ENCODE measurements around the gene TAF1A.

TAF1A gene

GRCh38 chr1:222535455-222535854, 54.3 kb downstream of the TAF1A start:
- no peak for DNase-seq (ENCODE audit: low read depth in 3 of 3)

- no peak for DNase-seq (ENCODE audit: low read depth in 3 of 3)
These were observed 58.9 kb downstream of the TAF1A start for GRCh38 chr1:222530852-222531251.

- no peak for DNase-seq (ENCODE audit: low read depth in 3 of 3)
These were observed 59.8 kb downstream of the TAF1A start for GRCh38 chr1:222529916-222530315.

DNA sequence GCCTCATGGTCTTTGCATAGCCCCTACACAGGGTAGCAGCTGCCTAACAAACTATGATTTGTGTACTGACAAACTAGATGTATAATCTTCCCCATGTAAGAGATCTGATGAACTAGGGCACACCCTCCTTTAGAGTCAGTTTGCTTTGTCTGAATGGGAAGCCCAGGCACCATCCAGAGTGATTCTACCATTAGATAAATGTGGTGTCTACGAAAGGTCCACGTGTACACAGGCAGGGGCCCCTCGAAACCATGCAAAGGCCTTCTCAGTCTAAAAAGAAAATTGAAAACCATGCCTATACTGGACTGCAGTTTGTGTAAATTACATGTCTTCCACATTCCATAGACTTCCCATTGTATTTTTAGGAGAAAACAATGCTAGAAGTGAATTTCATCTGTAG, 60.6 kb downstream of the TAF1A start:
- DNase-seq (ENCODE audit: low read depth in 3 of 3) = no peak

DNA sequence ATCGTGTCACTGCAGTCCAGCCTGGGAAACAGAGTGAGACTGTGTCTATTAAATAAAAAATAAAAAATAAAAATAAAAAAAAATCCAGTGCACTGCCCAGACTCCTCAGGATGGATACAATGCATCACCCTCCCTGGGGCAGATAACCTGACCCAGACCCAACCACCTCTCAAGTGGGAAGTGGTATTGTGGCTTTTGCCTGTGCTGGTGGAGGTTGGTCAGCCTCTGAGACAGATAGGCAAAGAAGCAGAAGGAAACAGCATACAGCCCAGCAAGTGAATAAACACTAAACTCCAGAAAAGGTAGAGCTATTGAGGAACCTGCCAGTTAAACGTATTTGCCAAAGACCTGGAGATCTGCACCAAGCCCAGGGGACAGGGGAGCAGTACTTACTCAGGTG, 63.8 kb downstream of the TAF1A start:
- DNase-seq (ENCODE audit: low read depth in 3 of 3) = no peak

DNA sequence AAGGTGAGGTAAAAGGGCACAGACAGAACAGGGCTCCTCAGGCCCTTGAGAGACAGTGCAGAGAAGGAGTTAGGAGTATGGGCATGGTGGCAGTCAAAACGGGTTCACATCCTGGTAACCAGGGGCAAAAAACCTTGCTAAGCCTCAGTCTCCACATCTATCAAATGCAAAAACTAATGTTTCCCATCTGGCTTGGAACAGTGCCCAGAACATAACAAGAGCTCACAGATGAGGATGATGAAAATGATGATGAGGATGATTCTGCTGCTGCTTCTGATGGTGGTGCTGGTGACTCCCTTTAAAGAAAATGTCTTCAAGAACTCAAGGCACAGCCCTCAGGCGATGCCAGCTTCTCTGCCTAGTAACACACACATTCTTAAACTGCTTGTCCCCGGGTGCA, 65.9 kb downstream of the TAF1A start:
- DNase-seq (ENCODE audit: low read depth in 3 of 3) = no peak

DNA sequence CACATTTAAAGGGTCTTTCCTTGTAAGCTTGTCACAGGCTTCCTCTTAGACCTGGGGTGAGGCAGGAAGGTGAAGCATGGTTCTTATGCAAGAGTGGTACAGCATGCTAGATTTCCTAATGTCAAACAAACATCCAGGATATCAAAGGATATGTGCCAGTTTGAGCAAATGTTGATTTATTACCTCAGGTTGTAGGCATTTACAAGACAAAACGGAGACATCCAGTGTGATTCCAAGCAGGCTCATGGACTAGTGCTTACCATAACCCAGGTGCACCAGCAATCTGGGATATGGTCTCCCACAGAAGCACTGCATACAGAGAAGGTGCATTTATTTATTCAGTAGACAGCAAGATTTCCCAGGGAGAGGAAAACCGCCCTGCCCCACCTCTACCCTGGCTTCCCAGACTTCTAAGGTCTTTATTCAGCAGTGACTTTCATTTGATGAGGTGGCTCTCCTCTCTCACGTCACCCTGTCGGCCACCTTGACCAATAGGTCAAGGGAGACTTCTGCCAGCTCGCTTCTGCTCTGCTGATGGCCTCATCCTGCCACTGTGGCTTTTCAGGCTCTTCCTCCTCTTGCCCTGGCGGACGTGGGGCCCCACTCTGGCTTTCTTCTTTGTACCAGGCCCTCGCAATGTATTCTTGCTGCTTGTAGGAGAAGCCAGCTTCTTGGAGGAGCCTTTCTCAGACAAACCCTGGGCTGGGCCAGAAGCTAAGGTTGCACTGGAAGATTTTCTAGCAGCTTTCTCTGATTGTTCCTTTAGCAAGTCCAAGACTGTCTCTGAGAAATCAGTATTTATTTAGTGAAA, 67.4 kb downstream of the TAF1A start:
- DNase-seq (ENCODE audit: low read depth in 3 of 3) = no peak

DNA sequence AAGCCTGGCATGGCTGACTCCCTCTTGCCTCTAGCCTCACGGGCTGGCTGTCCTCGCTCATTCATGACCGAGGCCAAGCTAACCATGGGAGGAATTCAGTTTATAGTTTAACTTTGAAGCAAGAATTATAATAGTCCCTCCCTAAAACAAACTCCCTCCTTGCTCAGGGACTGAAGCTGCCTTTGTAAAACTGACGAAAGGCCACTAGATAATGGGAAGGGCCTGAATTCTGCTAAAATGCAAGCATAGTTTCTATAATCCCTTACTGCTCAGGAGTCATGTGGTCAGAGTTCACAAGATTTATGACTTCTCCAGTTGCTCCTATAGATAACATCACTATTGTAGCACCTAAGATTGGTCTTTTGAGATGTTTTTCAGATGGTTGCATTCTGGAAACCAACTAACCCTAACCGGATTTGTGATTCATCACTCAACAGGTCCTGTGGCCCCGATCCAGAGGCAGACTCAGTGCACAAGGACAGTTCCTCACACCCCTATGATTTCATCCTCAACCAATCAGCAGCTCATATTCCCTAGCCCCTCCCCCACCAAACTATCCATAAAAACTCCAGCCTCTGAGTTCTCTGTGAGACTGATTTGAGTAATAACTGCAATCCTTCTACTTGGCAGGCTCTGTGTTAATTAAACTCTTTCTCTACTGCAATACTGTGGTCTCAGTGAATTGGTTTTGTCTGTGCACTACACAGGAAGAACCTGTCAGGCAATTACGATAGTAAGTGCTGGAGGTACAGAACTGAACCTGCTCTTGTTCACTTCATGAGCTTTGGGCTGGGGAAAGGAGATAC, 68.2 kb downstream of the TAF1A start:
- no peak for DNase-seq (ENCODE audit: low read depth in 3 of 3)

All from stimulated activated CD4-positive, alpha-beta T cell treated with anti-CD3 and anti-CD28 coated beads, TNF-alpha, amount 100 ng/mL, for 24 hours (primary cell).